ENCODE results near the gene RNF148. TPM values are rescaled to one million over a fixed set of nuclear protein-coding genes. Genes with fewer than 3 reads are reported as not detected.

The RNF148 gene
- total RNA-seq, 1 donor from 2014 or later: not detected

DNA sequence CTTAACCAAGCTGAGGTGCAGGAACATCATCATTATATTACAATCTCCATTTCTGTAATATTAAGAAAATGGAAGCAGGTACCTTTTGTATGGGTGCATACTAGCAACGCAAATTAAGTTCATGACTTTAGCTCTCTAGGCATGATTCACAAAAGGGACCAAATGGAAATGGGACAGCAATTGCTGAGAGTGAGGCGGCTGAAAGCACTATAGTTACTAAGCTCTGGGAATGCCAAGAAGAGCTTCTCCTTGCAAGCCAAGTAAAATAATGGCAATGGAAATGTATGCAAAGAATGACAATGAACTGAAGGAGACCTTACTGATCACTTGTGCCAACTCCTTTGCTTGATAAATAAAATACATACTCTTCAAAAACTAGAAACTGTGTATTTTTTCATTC, 36.2 kb upstream of the RNF148 start:
- no peak for DNase-seq
- TF ChIP-seq, protein P1, sequence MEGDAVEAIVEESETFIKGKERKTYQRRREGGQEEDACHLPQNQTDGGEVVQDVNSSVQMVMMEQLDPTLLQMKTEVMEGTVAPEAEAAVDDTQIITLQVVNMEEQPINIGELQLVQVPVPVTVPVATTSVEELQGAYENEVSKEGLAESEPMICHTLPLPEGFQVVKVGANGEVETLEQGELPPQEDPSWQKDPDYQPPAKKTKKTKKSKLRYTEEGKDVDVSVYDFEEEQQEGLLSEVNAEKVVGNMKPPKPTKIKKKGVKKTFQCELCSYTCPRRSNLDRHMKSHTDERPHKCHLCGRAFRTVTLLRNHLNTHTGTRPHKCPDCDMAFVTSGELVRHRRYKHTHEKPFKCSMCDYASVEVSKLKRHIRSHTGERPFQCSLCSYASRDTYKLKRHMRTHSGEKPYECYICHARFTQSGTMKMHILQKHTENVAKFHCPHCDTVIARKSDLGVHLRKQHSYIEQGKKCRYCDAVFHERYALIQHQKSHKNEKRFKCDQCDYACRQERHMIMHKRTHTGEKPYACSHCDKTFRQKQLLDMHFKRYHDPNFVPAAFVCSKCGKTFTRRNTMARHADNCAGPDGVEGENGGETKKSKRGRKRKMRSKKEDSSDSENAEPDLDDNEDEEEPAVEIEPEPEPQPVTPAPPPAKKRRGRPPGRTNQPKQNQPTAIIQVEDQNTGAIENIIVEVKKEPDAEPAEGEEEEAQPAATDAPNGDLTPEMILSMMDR (IDR thresholded peaks at IDR 0.05): no peak
- ATAC-seq (ENCODE audit: low read depth): no peak
- Mint-ChIP-seq H3K4me3 (no peak overlapping the region), H3K27me3 (no peaks in the 10 kb centered on the region), H3K36me3 (ENCODE audit: low read depth) (no peaks in the 10 kb centered on the region), H3K27ac (no peak overlapping the region), H3K9me3 (no peaks in the 10 kb centered on the region), H3K4me1 (no peaks in the 10 kb centered on the region)
- ChIA-PET POLR2A (no interaction called here), CTCF (no interaction called here)
- intact Hi-C loops (cut with micrococcal nuclease): no loop called here

- intact Hi-C loops (cut with micrococcal nuclease): no loop called here
- ATAC-seq (ENCODE audit: low read depth) (no peak), DNase-seq (no peak)
- Mint-ChIP-seq H3K27ac (no peak overlapping the region), H3K27me3 (no peaks in the 10 kb centered on the region), H3K4me1 (no peaks in the 10 kb centered on the region), H3K4me3 (no peak overlapping the region), H3K9me3 (no peaks in the 10 kb centered on the region), H3K36me3 (ENCODE audit: low read depth) (no peaks in the 10 kb centered on the region)
- ChIA-PET CTCF (no interaction called here), POLR2A (no interaction called here)
- TF ChIP-seq, protein P1 (IDR thresholded peaks at IDR 0.05): no peak
Observed at GRCh38 chr7:122736183-122736582, 33.5 kb upstream of the RNF148 start.

DNA sequence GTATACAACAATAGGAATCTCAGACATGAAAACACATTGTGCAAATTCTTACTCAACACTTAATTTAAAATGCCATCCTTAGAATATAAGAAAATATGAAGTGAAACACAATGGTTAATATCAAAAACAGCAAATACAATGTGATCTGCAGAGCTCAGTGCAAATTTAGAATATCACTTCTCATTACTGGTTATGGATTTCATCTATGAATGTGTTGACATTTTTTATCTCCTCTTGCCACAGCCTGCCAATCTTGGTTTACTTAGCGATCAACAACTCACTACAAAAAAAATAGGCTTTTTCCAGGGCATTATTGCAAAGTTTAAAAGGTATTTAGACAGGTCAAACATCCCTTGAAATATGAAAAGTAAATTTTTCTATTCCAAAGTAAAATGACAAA, 25.0 kb upstream of the RNF148 start:
- H3K36me3 Mint-ChIP-seq (ENCODE audit: low read depth): no peaks in the 10 kb centered on the region
- CTCF ChIA-PET: no interaction called here
- H3K27ac Mint-ChIP-seq: no peak overlapping the region
- no peaks in the 10 kb centered on the region for H3K27me3 Mint-ChIP-seq
- H3K9me3 Mint-ChIP-seq: no peaks in the 10 kb centered on the region
- DNase-seq: no peak
- ATAC-seq (ENCODE audit: low read depth): no peak
- POLR2A ChIA-PET: no interaction called here
- no peaks in the 10 kb centered on the region for H3K4me1 Mint-ChIP-seq
- intact Hi-C loops (cut with micrococcal nuclease): no loop called here
- no peak overlapping the region for H3K4me3 Mint-ChIP-seq
- TF ChIP-seq, protein P1 (IDR thresholded peaks at IDR 0.05): no peak

- no peak overlapping the region for H3K27ac Mint-ChIP-seq
- DNase-seq: no peak
Observed at GRCh38 chr7:122727354-122727753, 24.6 kb upstream of the RNF148 start.

GRCh38 chr7:122726881-122727280, 24.2 kb upstream of the RNF148 start:
- Mint-ChIP-seq H3K36me3 (ENCODE audit: low read depth) (no peaks in the 10 kb centered on the region), H3K9me3 (no peaks in the 10 kb centered on the region), H3K4me1 (no peaks in the 10 kb centered on the region), H3K4me3 (no peak overlapping the region), H3K27me3 (no peaks in the 10 kb centered on the region), H3K27ac (no peak overlapping the region)
- POLR2A ChIA-PET: no interaction called here
- no peak for DNase-seq
- TF ChIP-seq, protein P1 (IDR thresholded peaks at IDR 0.05): no peak
- CTCF ChIA-PET: no interaction called here
- ATAC-seq (ENCODE audit: low read depth): no peak
- intact Hi-C loops (cut with micrococcal nuclease): no loop called here

More at GRCh38 chr7:122727354-122727753, 24.6 kb upstream of the RNF148 start:
- H3K4me3 Mint-ChIP-seq: no peak overlapping the region
- ChIA-PET POLR2A (no interaction called here), CTCF (no interaction called here)
- H3K27me3 Mint-ChIP-seq: no peaks in the 10 kb centered on the region
- H3K36me3 Mint-ChIP-seq (ENCODE audit: low read depth): no peaks in the 10 kb centered on the region
- intact Hi-C loops (cut with micrococcal nuclease): no loop called here
- H3K4me1 Mint-ChIP-seq: no peaks in the 10 kb centered on the region
- no peaks in the 10 kb centered on the region for H3K9me3 Mint-ChIP-seq
- no peak for ATAC-seq (ENCODE audit: low read depth)
- TF ChIP-seq, protein P1 (IDR thresholded peaks at IDR 0.05): no peak
